Measurements from ENCODE around the gene KASH5. TPM values are rescaled to one million over a fixed set of nuclear protein-coding genes. Genes with fewer than 3 reads are reported as not detected.

KASH5 gene
- total RNA-seq, 4 donors from 2014 or later, result not detected

DNA sequence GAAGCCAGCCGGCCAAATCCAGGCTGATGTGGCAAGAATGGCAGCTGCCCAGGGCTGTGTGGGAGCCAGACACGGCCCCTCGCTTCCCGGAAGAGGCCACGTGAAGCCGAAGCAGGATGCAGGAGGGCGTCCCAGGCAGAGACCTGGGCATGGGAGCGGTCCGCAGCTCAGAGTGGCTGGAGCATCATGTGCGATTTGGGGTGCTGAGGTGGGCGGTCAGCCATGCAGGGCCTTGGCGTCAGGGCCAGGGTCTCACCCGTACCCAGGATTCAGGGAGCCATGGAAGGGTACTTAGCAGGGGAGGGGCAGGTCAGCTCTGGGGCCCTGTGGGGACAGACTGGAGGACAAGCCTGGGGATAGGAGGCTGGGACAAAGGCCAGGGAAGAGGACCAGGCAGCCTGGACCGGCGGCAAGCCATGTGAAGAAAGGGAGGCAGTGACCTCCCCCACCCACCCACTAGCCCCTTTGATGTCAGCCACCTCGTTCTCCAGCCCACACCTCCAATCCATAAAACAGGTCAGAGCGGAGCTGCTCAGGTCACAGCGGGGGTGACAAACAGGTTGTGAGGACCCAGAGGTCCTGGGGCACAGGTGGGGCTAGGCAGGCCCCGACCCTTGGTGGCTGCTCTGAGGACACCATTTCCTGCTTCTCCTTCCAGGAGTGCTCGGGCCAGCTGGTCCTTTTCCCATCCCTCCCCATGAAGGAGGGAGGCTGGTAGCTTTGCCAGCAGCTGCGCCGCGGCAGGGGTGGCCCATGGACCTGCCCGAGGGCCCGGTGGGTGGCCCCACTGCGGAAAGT, 2.3 kb downstream of the KASH5 start:
- DNase-seq, result no peak
- no peak overlapping the region for H3K27ac ChIP-seq
- H3K36me3 ChIP-seq, result no peaks in the 10 kb centered on the region
- 52 to 54% methylated on average over 11 to 12 of the region's 26 CpGs for WGBS, 2 donors
- no peak overlapping the region for H3K4me3 ChIP-seq
- peaks cover 0 to 3% (median 0%) of the 10 kb centered on the region in 3 donors for H3K4me1 ChIP-seq
- no peaks in the 10 kb centered on the region for H3K9me3 ChIP-seq
- H3K27me3 ChIP-seq, result peaks cover 0 to 49% (median 1%) of the 10 kb centered on the region in 4 donors
- intact Hi-C loops (cut with DNase I), result no loop called here
- no peak for TF ChIP-seq POLR2A (IDR thresholded peaks at IDR 0.05)
- TF ChIP-seq, protein P1, sequence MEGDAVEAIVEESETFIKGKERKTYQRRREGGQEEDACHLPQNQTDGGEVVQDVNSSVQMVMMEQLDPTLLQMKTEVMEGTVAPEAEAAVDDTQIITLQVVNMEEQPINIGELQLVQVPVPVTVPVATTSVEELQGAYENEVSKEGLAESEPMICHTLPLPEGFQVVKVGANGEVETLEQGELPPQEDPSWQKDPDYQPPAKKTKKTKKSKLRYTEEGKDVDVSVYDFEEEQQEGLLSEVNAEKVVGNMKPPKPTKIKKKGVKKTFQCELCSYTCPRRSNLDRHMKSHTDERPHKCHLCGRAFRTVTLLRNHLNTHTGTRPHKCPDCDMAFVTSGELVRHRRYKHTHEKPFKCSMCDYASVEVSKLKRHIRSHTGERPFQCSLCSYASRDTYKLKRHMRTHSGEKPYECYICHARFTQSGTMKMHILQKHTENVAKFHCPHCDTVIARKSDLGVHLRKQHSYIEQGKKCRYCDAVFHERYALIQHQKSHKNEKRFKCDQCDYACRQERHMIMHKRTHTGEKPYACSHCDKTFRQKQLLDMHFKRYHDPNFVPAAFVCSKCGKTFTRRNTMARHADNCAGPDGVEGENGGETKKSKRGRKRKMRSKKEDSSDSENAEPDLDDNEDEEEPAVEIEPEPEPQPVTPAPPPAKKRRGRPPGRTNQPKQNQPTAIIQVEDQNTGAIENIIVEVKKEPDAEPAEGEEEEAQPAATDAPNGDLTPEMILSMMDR (IDR thresholded peaks at IDR 0.05), result no peak

DNA sequence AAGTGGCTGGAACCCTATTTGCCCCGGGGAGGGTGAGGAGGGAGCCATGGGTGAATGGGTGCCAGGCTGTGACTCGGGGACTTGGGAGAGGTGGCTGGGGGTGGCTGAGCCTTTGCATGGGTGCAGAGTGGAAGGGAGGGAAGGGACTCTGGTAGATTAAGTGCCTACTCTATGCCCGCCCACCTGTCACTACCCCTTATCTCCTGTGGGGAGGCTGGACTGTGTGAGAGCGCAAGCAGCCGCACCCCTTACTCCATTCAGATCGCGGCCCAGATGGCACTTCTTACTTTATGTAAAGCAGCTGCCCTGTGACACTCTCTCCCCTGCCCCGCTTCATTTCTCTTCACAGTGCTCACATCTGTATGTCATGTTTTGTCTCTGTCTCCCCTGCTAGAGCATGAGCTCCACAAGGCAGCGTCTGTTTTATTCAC, 2.9 kb downstream of the KASH5 start:
- TF ChIP-seq, protein P1 (IDR thresholded peaks at IDR 0.05), result no peak
- TF ChIP-seq POLR2A (IDR thresholded peaks at IDR 0.05), result no peak
- Histone ChIP-seq H3K27me3 (peaks cover 0 to 49% (median 1%) of the 10 kb centered on the region in 4 donors), H3K4me1 (peaks cover 0 to 3% (median 0%) of the 10 kb centered on the region in 3 donors), H3K4me3 (no peak overlapping the region), H3K27ac (no peak overlapping the region), H3K9me3 (no peaks in the 10 kb centered on the region), H3K36me3 (no peaks in the 10 kb centered on the region)
- intact Hi-C loops (cut with DNase I), result no loop called here
- DNase-seq, result no peak
- 33 to 60% methylated on average over 7 to 9 of the region's 9 CpGs for WGBS, 2 donors

DNA sequence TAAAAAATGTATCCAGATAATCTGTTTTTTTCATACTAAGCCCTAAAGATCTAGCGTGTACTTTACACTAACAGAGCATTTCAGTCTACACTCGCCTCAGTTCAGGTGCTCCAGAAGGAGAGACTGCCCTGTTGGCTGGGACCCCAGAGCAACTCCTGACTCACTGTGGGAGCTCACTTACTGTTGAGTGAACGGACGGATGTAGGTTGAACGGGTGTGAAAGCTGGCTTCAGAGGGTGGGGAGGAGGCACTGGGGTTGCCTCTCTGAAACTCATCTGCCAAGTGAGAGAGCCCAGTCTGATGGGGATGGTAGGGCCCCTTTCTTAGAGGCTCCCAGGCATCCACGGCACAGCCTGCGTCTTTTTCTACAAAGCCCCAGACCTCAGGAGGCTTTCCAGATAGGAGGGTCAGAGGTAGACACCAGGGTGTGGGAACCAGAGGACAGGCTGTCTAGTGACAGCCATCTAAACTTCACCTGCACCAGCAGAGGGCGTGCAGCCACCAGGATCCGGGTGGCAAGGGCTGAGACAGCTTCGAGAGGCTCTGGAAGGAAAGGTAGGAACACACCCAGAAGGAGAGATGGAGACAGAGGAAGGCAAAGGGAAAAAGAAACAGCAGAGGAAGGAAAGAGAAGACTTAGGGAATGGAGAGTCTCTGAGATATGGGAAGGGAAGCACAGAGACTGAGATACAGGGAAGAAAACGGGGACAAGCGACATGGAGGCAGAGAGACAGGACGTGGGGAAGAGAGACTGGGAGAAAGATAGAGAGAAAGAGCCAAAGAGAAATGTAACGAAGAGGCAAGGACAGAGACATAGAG, 3.7 kb downstream of the KASH5 start:
- Histone ChIP-seq H3K36me3 (no peaks in the 10 kb centered on the region), H3K4me3 (no peak overlapping the region), H3K27ac (no peak overlapping the region), H3K27me3 (peaks cover 0 to 49% (median 1%) of the 10 kb centered on the region in 4 donors), H3K4me1 (peaks cover 0 to 3% (median 0%) of the 10 kb centered on the region in 3 donors), H3K9me3 (no peaks in the 10 kb centered on the region)
- no peak for TF ChIP-seq POLR2A (IDR thresholded peaks at IDR 0.05)
- TF ChIP-seq, protein P1 (IDR thresholded peaks at IDR 0.05), result peak; percentile 62 to 88 (median 84)
- WGBS, 2 donors, result 25 to 27% methylated on average over 9 of the region's 14 CpGs
- no peak for DNase-seq
- intact Hi-C loops (cut with DNase I), result loop anchor here (2.0 kb wide), 1 partner anchor 51 kb away; no protein-coding TSS in a partner anchor

DNA sequence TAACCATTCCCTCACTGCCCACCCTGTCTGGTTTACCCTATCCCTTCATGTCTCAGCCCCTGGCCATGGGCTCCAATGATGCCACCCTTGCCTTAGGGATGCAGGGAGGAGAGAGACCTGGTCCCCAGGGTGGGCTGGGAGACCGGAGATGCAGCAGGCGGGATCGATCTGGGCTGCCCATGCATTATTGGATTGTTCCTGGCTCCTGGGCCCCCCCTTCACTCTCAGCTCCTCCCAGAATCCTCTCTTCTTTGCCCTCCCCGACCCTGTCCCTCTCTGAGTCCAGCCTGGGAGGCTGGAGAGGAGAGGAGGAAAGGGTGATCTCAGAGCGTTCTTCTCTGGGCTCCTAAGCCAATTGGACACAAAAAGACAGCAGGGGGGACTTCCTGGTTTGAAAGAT, 5.8 kb downstream of the KASH5 start:
- peaks cover 0 to 3% (median 0%) of the 10 kb centered on the region in 3 donors for H3K4me1 ChIP-seq
- intact Hi-C loops (cut with DNase I), result loop anchor here (2.0 kb wide), 1 partner anchor 49 kb away; no protein-coding TSS in a partner anchor
- TF ChIP-seq, protein P1 (IDR thresholded peaks at IDR 0.05), result no peak
- no peak for TF ChIP-seq POLR2A (IDR thresholded peaks at IDR 0.05)
- no peak overlapping the region for H3K27ac ChIP-seq
- WGBS, 2 donors, result 89 to 100% methylated on average over 1 to 3 of the region's 5 CpGs
- H3K9me3 ChIP-seq, result no peaks in the 10 kb centered on the region
- peaks cover 0 to 50% (median 0%) of the 10 kb centered on the region in 4 donors for H3K27me3 ChIP-seq
- DNase-seq, result no peak
- H3K36me3 ChIP-seq, result no peaks in the 10 kb centered on the region
- H3K4me3 ChIP-seq, result no peak overlapping the region

All from esophagus squamous epithelium (tissue), 5 donors.